HCT116 (cell line): ENCODE results near the gene PKD2L2. TPM values are rescaled to one million over a fixed set of nuclear protein-coding genes. Genes with fewer than 3 reads are reported as not detected.

ENCODE experiments used
- ATAC-seq: fragments of 200-7000 bp; cut with Tn5 transposase; 2 replicates; pipeline ENCODE4 v1.9.1; 2020; ENCODE audit warnings: mild to moderate bottlenecking, moderate library complexity
- BruUV-seq: library from RNA; stranded (reverse); fragments of 400-500 nt; replicated peaks from 2 replicates; lab custom pipeline; 2021; lab: Mats Ljungman, UMichigan
- CTCF ChIA-PET: fragments of 300-600 bp; sonication (Branson Sonifier 250); formaldehyde crosslinking; loops from one replicate; lab custom pipeline; 2021; ENCODE audit warnings: antibody characterized with exemption; lab: Charles Lee
- POLR2A ChIA-PET: fragments of 300-600, 350-600 bp; sonication (Branson Sonifier 250); formaldehyde crosslinking; loops from one replicate; lab custom pipeline; 2021; ENCODE audit warnings: antibody characterized with exemption; lab: Charles Lee
- RAD21 ChIA-PET, 2 experiments: fragments of 300-600 bp; sonication (Branson Sonifier 250); formaldehyde crosslinking; loops; one replicate each; lab custom pipeline; 2023; ENCODE audit warnings: low total read pairs in 2 of 2; ENCODE audit not compliant: uncharacterized antibody in 2 of 2, unreplicated experiment in 2 of 2, low non-redundant PET in 1 of 2; lab: Charles Lee
- DNase-seq: peaks from one replicate; pipeline ENCODE4 v3.0.0-alpha.2; 2010; ENCODE audit warnings: low read depth, low spot score
- H2AFZ ChIP-seq: fragments of 200-600 bp; shearing (Covaris generic), sonication (generic); 2 replicates; pipeline ENCODE4 v1.6.1; 2017; ENCODE audit warnings: low read depth, mixed run types, mixed read lengths, antibody characterized with exemption, low read length; ENCODE audit not compliant: poor library complexity, severe bottlenecking
- H3K27ac ChIP-seq: 2 replicates; pipeline ENCODE4 v1.5.1; 2012; ENCODE audit warnings: low read depth, low read length
- H3K27me3 ChIP-seq: fragments of 200-600 bp; sonication (generic); 2 replicates; pipeline ENCODE4 v1.6.1; 2016; ENCODE audit warnings: mixed run types, low read length, mixed read lengths; ENCODE audit not compliant: insufficient read depth
- H3K36me3 ChIP-seq, 2 experiments: fragments of 200-500 bp in 1 of 2; fragments of 200-600 bp in 1 of 2; sonication (Bioruptor generic) in 1 of 2; sonication (generic) in 1 of 2; 2 replicates each; pipeline versions ENCODE4 v1.5.1 to v1.6.1; 2014 to 2016; ENCODE audit warnings: low read length in 2 of 2, inconsistent platforms in 1 of 2, mixed read lengths in 1 of 2, mixed run types in 1 of 2; ENCODE audit not compliant: insufficient read depth in 2 of 2, control insufficient read depth in 1 of 2
- H3K4me1 ChIP-seq, 2 experiments: fragments of 200-600 bp in 1 of 2; sonication (generic) in 1 of 2; 2 replicates each; pipeline versions ENCODE4 v1.5.1 to v1.6.1; 2012 to 2017; ENCODE audit warnings: low read length in 2 of 2, inconsistent platforms in 1 of 2, mild to moderate bottlenecking in 1 of 2, mixed read lengths in 1 of 2, mixed run types in 1 of 2, moderate library complexity in 1 of 2; ENCODE audit not compliant: insufficient read depth in 2 of 2, control insufficient read depth in 1 of 2
- H3K4me2 ChIP-seq: fragments of 200-600 bp; sonication (generic); 2 replicates; pipeline ENCODE4 v1.6.1; 2017; ENCODE audit warnings: mixed run types, low read length, mixed read lengths
- H3K4me3 ChIP-seq, 2 experiments: fragments of 200-600 bp in 1 of 2; sonication (generic) in 1 of 2; replicated peaks in 1 of 2; 2 replicates each; pipeline ENCODE4 v1.5.1; 2011 to 2016; ENCODE audit warnings: low read length in 2 of 2, control low read depth in 1 of 2, low read depth in 1 of 2, mild to moderate bottlenecking in 1 of 2, mixed read lengths in 1 of 2, mixed run types in 1 of 2
- H3K79me2 ChIP-seq: fragments of 200-600 bp; sonication (generic); 2 replicates; pipeline ENCODE4 v1.6.1; 2017; ENCODE audit warnings: mild to moderate bottlenecking, mixed run types, low read length, moderate library complexity, mixed read lengths; ENCODE audit not compliant: insufficient read depth
- H3K9ac ChIP-seq: fragments of 200-600 bp; sonication (generic); 2 replicates; pipeline ENCODE4 v1.6.1; 2016; ENCODE audit warnings: low read length, mixed read lengths
- H3K9me2 ChIP-seq: fragments of 200-600 bp; sonication (generic), shearing (Covaris generic); 2 replicates; pipeline ENCODE4 v1.6.1; 2017; ENCODE audit warnings: mixed run types, mild to moderate bottlenecking, moderate library complexity; ENCODE audit not compliant: insufficient read depth
- H3K9me3 ChIP-seq, 2 experiments: fragments of 200-500 bp in 1 of 2; fragments of 200-600 bp in 1 of 2; sonication (Bioruptor generic) in 1 of 2; sonication (generic) in 1 of 2; 2 replicates each; pipeline ENCODE4 v1.6.1; 2014 to 2017; ENCODE audit warnings: low read length in 2 of 2, mixed read lengths in 2 of 2, inconsistent platforms in 1 of 2, low read depth in 1 of 2, mild to moderate bottlenecking in 1 of 2, mixed run types in 1 of 2, moderate library complexity in 1 of 2; ENCODE audit not compliant: control insufficient read depth in 1 of 2, insufficient read depth in 1 of 2
- H4K20me1 ChIP-seq: fragments of 200-600 bp; sonication (generic), shearing (Covaris generic); 2 replicates; pipeline ENCODE4 v1.6.1; 2017; ENCODE audit warnings: mixed run types, mild to moderate bottlenecking, moderate library complexity; ENCODE audit not compliant: insufficient read depth
- CBX3 ChIP-seq: IDR thresholded peaks from 2 replicates; pipeline ENCODE4 v1.6.1; 2012; ENCODE audit warnings: low read depth
- CEBPB ChIP-seq: IDR thresholded peaks from 2 replicates; pipeline ENCODE4 v1.6.1; 2012; ENCODE audit warnings: low read depth
- EGR1 ChIP-seq: IDR thresholded peaks from 2 replicates; pipeline ENCODE4 v1.6.1; 2012; ENCODE audit warnings: low read depth
- FOSL1 ChIP-seq: IDR thresholded peaks from 2 replicates; pipeline ENCODE4 v1.6.1; 2012; ENCODE audit warnings: low read depth
- JUND ChIP-seq: IDR thresholded peaks from 2 replicates; pipeline ENCODE4 v1.6.1; 2012
- POLR2A ChIP-seq: IDR thresholded peaks from 2 replicates; pipeline ENCODE4 v1.7.0; 2011; ENCODE audit warnings: borderline replicate concordance; ENCODE audit not compliant: insufficient read depth, insufficient read length; ENCODE audit errors: extremely low read depth
- POLR2AphosphoS5 ChIP-seq: IDR thresholded peaks from 2 replicates; pipeline ENCODE4 v1.6.1; 2011; ENCODE audit warnings: mild to moderate bottlenecking, low read depth, low read length, moderate library complexity
- RAD21 ChIP-seq: IDR thresholded peaks from 2 replicates; pipeline ENCODE4 v1.6.1; 2012; ENCODE audit warnings: low read depth, mild to moderate bottlenecking
- SIN3A ChIP-seq: IDR thresholded peaks from 2 replicates; pipeline ENCODE4 v1.6.1; 2012; ENCODE audit warnings: low read depth
- YY1 ChIP-seq: IDR thresholded peaks from 2 replicates; pipeline ENCODE4 v1.6.1; 2011; ENCODE audit warnings: low read length, low read depth, moderate library complexity, mild to moderate bottlenecking; ENCODE audit not compliant: insufficient replicate concordance; ENCODE audit errors: extremely low read depth
- ZFX ChIP-seq: fragments of 450-650 bp; IDR thresholded peaks from 2 replicates; pipeline ENCODE4 v1.6.1; 2017
- ZNF274 ChIP-seq: fragments of 200-500 bp; sonication (Bioruptor generic); IDR thresholded peaks from 2 replicates; pipeline ENCODE4 v1.6.1; 2014; ENCODE audit warnings: mild to moderate bottlenecking, low read depth, low read length, inconsistent platforms
- intact Hi-C: fragments of 100-400 bp; cut with micrococcal nuclease; formaldehyde crosslinking; loops from 2 replicates; pipeline ENCODE4 v1.10.0; 2022
- total RNA-seq: library from RNA; stranded (reverse); gene quantifications from one replicate; pipeline ENCODE4 v1.2.1, GENCODE V29; 2021; ENCODE audit not compliant: unreplicated experiment
- TF ChIP-seq, protein P1 (sequence below): IDR thresholded peaks from 2 replicates; pipeline ENCODE4 v1.6.1; 2012; ENCODE audit warnings: low read depth
- TF ChIP-seq, protein P2 (sequence below), 3 experiments: fragments of 200-600 bp in 1 of 3; sonication (generic) in 1 of 3; IDR thresholded peaks in 2 of 3; conservative IDR thresholded peaks in 1 of 3; 2 replicates each; pipeline ENCODE4 v1.5.1; 2012 to 2017; ENCODE audit warnings: low read depth in 2 of 3, low read length in 2 of 3, antibody characterized with exemption in 1 of 3, borderline replicate concordance in 1 of 3, control low read depth in 1 of 3, mild to moderate bottlenecking in 1 of 3, mixed read lengths in 1 of 3, mixed run types in 1 of 3, moderate library complexity in 1 of 3; ENCODE audit not compliant: insufficient read depth in 1 of 3
- TF ChIP-seq, protein P3 (sequence below): IDR thresholded peaks from 2 replicates; pipeline ENCODE4 v1.6.1; 2012
- TF ChIP-seq, protein P4 (sequence below): IDR thresholded peaks from 2 replicates; pipeline ENCODE4 v1.6.1; 2012

Gene PKD2L2
- total RNA-seq, 1 experiment from 2014 or later, result not detected

DNA sequence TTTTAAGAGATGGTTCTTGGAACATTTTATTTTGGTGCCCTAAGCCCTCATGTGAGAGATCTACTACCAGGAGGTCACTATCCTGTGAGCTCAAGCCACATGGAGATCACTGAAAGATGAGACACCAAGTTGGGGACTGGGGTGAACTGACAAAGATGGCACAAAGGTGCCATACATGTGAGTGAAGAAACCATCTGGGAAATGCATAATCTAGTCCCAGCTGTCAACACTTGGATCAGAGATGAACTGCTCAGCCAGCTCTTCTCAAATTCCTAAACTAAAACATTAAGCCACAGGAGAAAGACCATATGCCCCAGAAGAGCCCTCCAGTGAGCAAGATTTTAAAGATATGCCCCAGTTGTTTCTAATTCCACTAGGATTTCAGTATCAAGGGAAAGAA lies 43.8 kb upstream of the PKD2L2 start:
- H3K79me2 ChIP-seq, result no peaks in the 10 kb centered on the region
- no peaks in the 10 kb centered on the region for H4K20me1 ChIP-seq
- no peaks in the 10 kb centered on the region for H3K27me3 ChIP-seq
- H2AFZ ChIP-seq, result no peak overlapping the region
- no peaks in the 10 kb centered on the region for H3K36me3 ChIP-seq
- no peaks in the 10 kb centered on the region for H3K4me1 ChIP-seq
- no peaks in the 10 kb centered on the region for H3K9me3 ChIP-seq
- H3K9me2 ChIP-seq, result no peaks in the 10 kb centered on the region
- ChIA-PET RAD21 (no interaction called here), CTCF (no interaction called here), POLR2A (no interaction called here)
- no peak overlapping the region for H3K9ac ChIP-seq
- BruUV-seq, result no TSS peak
- intact Hi-C loops, result no loop called here
- H3K4me3 ChIP-seq, result no peak overlapping the region
- TF ChIP-seq ZFX, result no peak
- TF ChIP-seq, protein P1, sequence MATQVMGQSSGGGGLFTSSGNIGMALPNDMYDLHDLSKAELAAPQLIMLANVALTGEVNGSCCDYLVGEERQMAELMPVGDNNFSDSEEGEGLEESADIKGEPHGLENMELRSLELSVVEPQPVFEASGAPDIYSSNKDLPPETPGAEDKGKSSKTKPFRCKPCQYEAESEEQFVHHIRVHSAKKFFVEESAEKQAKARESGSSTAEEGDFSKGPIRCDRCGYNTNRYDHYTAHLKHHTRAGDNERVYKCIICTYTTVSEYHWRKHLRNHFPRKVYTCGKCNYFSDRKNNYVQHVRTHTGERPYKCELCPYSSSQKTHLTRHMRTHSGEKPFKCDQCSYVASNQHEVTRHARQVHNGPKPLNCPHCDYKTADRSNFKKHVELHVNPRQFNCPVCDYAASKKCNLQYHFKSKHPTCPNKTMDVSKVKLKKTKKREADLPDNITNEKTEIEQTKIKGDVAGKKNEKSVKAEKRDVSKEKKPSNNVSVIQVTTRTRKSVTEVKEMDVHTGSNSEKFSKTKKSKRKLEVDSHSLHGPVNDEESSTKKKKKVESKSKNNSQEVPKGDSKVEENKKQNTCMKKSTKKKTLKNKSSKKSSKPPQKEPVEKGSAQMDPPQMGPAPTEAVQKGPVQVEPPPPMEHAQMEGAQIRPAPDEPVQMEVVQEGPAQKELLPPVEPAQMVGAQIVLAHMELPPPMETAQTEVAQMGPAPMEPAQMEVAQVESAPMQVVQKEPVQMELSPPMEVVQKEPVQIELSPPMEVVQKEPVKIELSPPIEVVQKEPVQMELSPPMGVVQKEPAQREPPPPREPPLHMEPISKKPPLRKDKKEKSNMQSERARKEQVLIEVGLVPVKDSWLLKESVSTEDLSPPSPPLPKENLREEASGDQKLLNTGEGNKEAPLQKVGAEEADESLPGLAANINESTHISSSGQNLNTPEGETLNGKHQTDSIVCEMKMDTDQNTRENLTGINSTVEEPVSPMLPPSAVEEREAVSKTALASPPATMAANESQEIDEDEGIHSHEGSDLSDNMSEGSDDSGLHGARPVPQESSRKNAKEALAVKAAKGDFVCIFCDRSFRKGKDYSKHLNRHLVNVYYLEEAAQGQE, result no peak
- TF ChIP-seq YY1, result no peak
- no peak for TF ChIP-seq CEBPB
- TF ChIP-seq RAD21, result no peak
- no peak for TF ChIP-seq JUND
- no peak for TF ChIP-seq SIN3A
- no peak for TF ChIP-seq POLR2AphosphoS5
- TF ChIP-seq, protein P2, sequence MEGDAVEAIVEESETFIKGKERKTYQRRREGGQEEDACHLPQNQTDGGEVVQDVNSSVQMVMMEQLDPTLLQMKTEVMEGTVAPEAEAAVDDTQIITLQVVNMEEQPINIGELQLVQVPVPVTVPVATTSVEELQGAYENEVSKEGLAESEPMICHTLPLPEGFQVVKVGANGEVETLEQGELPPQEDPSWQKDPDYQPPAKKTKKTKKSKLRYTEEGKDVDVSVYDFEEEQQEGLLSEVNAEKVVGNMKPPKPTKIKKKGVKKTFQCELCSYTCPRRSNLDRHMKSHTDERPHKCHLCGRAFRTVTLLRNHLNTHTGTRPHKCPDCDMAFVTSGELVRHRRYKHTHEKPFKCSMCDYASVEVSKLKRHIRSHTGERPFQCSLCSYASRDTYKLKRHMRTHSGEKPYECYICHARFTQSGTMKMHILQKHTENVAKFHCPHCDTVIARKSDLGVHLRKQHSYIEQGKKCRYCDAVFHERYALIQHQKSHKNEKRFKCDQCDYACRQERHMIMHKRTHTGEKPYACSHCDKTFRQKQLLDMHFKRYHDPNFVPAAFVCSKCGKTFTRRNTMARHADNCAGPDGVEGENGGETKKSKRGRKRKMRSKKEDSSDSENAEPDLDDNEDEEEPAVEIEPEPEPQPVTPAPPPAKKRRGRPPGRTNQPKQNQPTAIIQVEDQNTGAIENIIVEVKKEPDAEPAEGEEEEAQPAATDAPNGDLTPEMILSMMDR (IDR thresholded peaks at IDR 0.05 in 2 of 3, conservative IDR thresholded peaks at IDR 0.05 in 1 of 3; ENCODE audit: borderline replicate concordance in 1 of 3, insufficient read depth in 1 of 3, low read depth in 2 of 3, low read length in 2 of 3), result no peak
- no peak for TF ChIP-seq ZNF274
- TF ChIP-seq, protein P3, sequence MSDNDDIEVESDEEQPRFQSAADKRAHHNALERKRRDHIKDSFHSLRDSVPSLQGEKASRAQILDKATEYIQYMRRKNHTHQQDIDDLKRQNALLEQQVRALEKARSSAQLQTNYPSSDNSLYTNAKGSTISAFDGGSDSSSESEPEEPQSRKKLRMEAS, result no peak
- TF ChIP-seq EGR1, result no peak
- TF ChIP-seq, protein P4, sequence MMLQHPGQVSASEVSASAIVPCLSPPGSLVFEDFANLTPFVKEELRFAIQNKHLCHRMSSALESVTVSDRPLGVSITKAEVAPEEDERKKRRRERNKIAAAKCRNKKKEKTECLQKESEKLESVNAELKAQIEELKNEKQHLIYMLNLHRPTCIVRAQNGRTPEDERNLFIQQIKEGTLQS, result no peak
- no peak for TF ChIP-seq FOSL1
- TF ChIP-seq CBX3, result no peak
- no peak for TF ChIP-seq POLR2A
- H3K4me2 ChIP-seq, result no peak overlapping the region
- no peak overlapping the region for H3K27ac ChIP-seq
- DNase-seq (no peak), ATAC-seq (no peak)
